OCI-LY7 (cell line): ENCODE data around the gene FBLL1. TPM values are rescaled to one million over a fixed set of nuclear protein-coding genes. Genes with fewer than 3 reads are reported as not detected.

Source experiments
- BruUV-seq: library from RNA; stranded (reverse); fragments of 400-500 nt; replicated peaks from 2 replicates; lab custom pipeline; 2021; lab: Mats Ljungman, UMichigan
- CTCF ChIA-PET: fragments of 300-600 bp; sonication (Branson Sonifier 250); formaldehyde crosslinking; loops from one replicate; lab custom pipeline; 2022; ENCODE audit warnings: antibody characterized with exemption; ENCODE audit not compliant: unreplicated experiment; lab: Charles Lee
- POLR2A ChIA-PET: fragments of 300-600 bp; sonication (Branson Sonifier 250); formaldehyde crosslinking; loops from one replicate; lab custom pipeline; 2022; ENCODE audit warnings: antibody characterized with exemption; lab: Charles Lee
- DNase-seq: peaks from one replicate; pipeline ENCODE4 v3.0.0-alpha.2; 2015; ENCODE audit warnings: low spot score
- H2AFZ ChIP-seq: fragments of 200-600 bp; sonication (generic), shearing (Covaris generic); 2 replicates; pipeline ENCODE4 v1.6.1; 2014; ENCODE audit warnings: mild to moderate bottlenecking, antibody characterized with exemption, low read length, moderate library complexity
- H3K27ac ChIP-seq: fragments of 200-600 bp; sonication (generic); 2 replicates; pipeline ENCODE4 v1.5.1; 2014; ENCODE audit warnings: mixed run types, low read depth, mild to moderate bottlenecking, moderate library complexity, low read length, inconsistent platforms; ENCODE audit not compliant: poor library complexity, severe bottlenecking
- H3K36me3 ChIP-seq: fragments of 200-600 bp; sonication (generic); 2 replicates; pipeline ENCODE4 v1.6.1; 2014; ENCODE audit warnings: mild to moderate bottlenecking, antibody characterized with exemption, low read length, moderate library complexity, mixed read lengths; ENCODE audit not compliant: insufficient read depth
- H3K4me1 ChIP-seq: fragments of 200-600 bp; sonication (generic); 2 replicates; pipeline ENCODE4 v1.5.1; 2014; ENCODE audit warnings: mild to moderate bottlenecking, low read length; ENCODE audit not compliant: insufficient read depth, poor library complexity, severe bottlenecking
- H3K4me2 ChIP-seq: fragments of 200-600 bp; sonication (generic); 2 replicates; pipeline ENCODE4 v1.6.1; 2014; ENCODE audit warnings: mild to moderate bottlenecking, low read length
- H3K4me3 ChIP-seq: fragments of 200-600 bp; sonication (generic); 2 replicates; pipeline ENCODE4 v1.5.1; 2014; ENCODE audit warnings: mild to moderate bottlenecking, low read depth, low read length; ENCODE audit not compliant: poor library complexity, severe bottlenecking
- H3K79me2 ChIP-seq: fragments of 200-600 bp; sonication (generic); 2 replicates; pipeline ENCODE4 v1.6.1; 2016; ENCODE audit warnings: low read depth, mild to moderate bottlenecking, low read length, moderate library complexity, mixed read lengths; ENCODE audit not compliant: insufficient read depth
- H3K9me2 ChIP-seq: fragments of 200-600 bp; sonication (generic); 2 replicates; pipeline ENCODE4 v1.6.1; 2016; ENCODE audit warnings: mild to moderate bottlenecking, low read length, mixed read lengths; ENCODE audit not compliant: insufficient read depth
- H3K9me3 ChIP-seq: fragments of 200-600 bp; sonication (generic); 2 replicates; pipeline ENCODE4 v1.6.1; 2014; ENCODE audit warnings: mild to moderate bottlenecking, mixed run types, low read length, mixed read lengths
- H4K20me1 ChIP-seq: fragments of 200-600 bp; sonication (generic); 2 replicates; pipeline ENCODE4 v1.6.1; 2014; ENCODE audit warnings: mild to moderate bottlenecking, antibody characterized with exemption, low read length, moderate library complexity, mixed read lengths; ENCODE audit not compliant: insufficient read depth
- EZH2phosphoT487 ChIP-seq: fragments of 200-600 bp; sonication (generic); IDR thresholded peaks from 2 replicates; pipeline ENCODE4 v1.6.1; 2018; ENCODE audit warnings: low read depth, borderline replicate concordance, mild to moderate bottlenecking, mixed run types, antibody characterized with exemption, low read length, moderate library complexity, mixed read lengths
- intact Hi-C: fragments of 100-400 bp; cut with micrococcal nuclease; formaldehyde crosslinking; loops from one replicate; pipeline ENCODE4 v1.10.0; 2022; ENCODE audit not compliant: unreplicated experiment
- microRNA-seq: library from miRNA; unstranded; fragments of <30 nt; microRNA quantifications from one replicate; pipeline ENCODE4 v1.2.0, GENCODE V29; 2022; ENCODE audit warnings: borderline replicate concordance
- small RNA-seq: library from RNA; depleted of rRNA; stranded (forward); fragments of <200 nt; gene quantifications from one replicate; pipeline ENCODE3, GENCODE V24; 2014
- total RNA-seq, 2 experiments: library from RNA; depleted of rRNA in 1 of 2; stranded (reverse); fragments of >200 nt in 1 of 2; shearing (Covaris generic) in 1 of 2; gene quantifications; 2 replicates each; pipeline ENCODE4 v1.2.3, GENCODE V29; 2014 to 2022
- TF ChIP-seq, protein P1 (sequence below): fragments of 200-600 bp; sonication (generic); conservative IDR thresholded peaks from 2 replicates; pipeline ENCODE4 v1.5.1; 2014; ENCODE audit warnings: mild to moderate bottlenecking, antibody characterized with exemption, low read length, moderate library complexity, mixed read lengths

FBLL1 gene
- total RNA-seq, 2 experiments from 2014 or later, result not detected

DNA sequence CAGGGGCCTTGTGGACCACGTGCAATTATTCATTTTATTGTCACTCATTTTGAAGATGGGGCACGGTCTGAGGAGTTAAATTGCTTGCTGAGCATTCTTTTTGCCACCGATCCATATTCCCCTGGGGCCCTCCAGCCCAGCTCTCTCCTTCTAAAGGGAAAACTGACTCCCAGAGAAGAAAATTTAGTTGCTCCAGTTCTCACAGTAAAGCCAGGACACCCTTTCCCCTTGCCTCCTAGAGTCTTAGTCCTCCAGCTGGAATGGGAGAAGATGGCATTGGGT, 51.1 kb downstream of the FBLL1 start:
- ChIA-PET POLR2A (interaction anchor here (0.6 to 1.6 kb wide), 7 partner anchors 8 to 172 kb away, joined by 3 to 4 read pairs (median 4); no protein-coding TSS in a partner anchor), CTCF (no interaction called here)
- Histone ChIP-seq H3K4me2 (peak overlapping the region; percentile 91), H3K79me2 (peaks cover 40% of the 10 kb centered on the region), H2AFZ (peak overlapping the region; percentile 84), H3K4me3 (peak overlapping the region; percentile 98), H3K4me1 (peaks cover 26% of the 10 kb centered on the region), H3K27ac (peak overlapping the region; percentile 70), H3K9me3 (peaks cover 4% of the 10 kb centered on the region; the same call in 1 of the 2 replicates), H3K9me2 (no peaks in the 10 kb centered on the region), H3K36me3 (peaks cover 27% of the 10 kb centered on the region), H4K20me1 (peaks cover 28% of the 10 kb centered on the region)
- intact Hi-C loops, result no loop called here
- no peak for TF ChIP-seq EZH2phosphoT487
- TF ChIP-seq, protein P1, sequence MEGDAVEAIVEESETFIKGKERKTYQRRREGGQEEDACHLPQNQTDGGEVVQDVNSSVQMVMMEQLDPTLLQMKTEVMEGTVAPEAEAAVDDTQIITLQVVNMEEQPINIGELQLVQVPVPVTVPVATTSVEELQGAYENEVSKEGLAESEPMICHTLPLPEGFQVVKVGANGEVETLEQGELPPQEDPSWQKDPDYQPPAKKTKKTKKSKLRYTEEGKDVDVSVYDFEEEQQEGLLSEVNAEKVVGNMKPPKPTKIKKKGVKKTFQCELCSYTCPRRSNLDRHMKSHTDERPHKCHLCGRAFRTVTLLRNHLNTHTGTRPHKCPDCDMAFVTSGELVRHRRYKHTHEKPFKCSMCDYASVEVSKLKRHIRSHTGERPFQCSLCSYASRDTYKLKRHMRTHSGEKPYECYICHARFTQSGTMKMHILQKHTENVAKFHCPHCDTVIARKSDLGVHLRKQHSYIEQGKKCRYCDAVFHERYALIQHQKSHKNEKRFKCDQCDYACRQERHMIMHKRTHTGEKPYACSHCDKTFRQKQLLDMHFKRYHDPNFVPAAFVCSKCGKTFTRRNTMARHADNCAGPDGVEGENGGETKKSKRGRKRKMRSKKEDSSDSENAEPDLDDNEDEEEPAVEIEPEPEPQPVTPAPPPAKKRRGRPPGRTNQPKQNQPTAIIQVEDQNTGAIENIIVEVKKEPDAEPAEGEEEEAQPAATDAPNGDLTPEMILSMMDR, result no peak
- BruUV-seq, result TSS peak; percentile 99
- DNase-seq, result no peak

Small RNA genes within 50 kb of the gene (microRNA-seq; reads per million reads assigned to microRNA genes)
- not detected for gene MIR103A1
- gene MIR103B1, result not detected

Small RNA genes within 50 kb of the gene (small RNA-seq; reads per million reads assigned to genes)
- 0.16 reads per million for gene MIR103A1

Other genes starting within 250 kb of the FBLL1 start
- gene WWC1, start 237.7 kb upstream of the FBLL1 start, total RNA-seq (2014; rRNA removed; shearing (Covaris generic)), result not detected in 2 replicates
- not detected in 2 replicates for gene WWC1, start 237.7 kb upstream of the FBLL1 start, total RNA-seq (2022)
- gene RARS1, start 42.8 kb upstream of the FBLL1 start, total RNA-seq (2014; rRNA removed; shearing (Covaris generic)), result 54.4 and 62.1 TPM in 2 replicates
- 72.6 and 88.4 TPM in 2 replicates for gene RARS1, start 42.8 kb upstream of the FBLL1 start, total RNA-seq (2022)
- 33.9 and 36.0 TPM in 2 replicates for gene PANK3, start 50.1 kb downstream of the FBLL1 start, total RNA-seq (2014; rRNA removed; shearing (Covaris generic))
- 72.3 and 76.6 TPM in 2 replicates for gene PANK3, start 50.1 kb downstream of the FBLL1 start, total RNA-seq (2022)